Measurements from ENCODE around the gene ARFGEF2.

GRCh38 chr20:48908656-48909319, 12.7 kb upstream of the ARFGEF2 start:
- TF ChIP-seq CTCF (conservative IDR thresholded peaks at IDR 0.05; ENCODE audit: low read length): no peak
- TF ChIP-seq EZH2phosphoT487 (IDR thresholded peaks at IDR 0.05; ENCODE audit: borderline replicate concordance): no peak

All from Loucy (cell line).